Mesenchymal stem cell (in vitro differentiated cells and primary cell): ENCODE results near the gene ADCK1.

ENCODE experiments used
- DNase-seq: peaks from one replicate; pipeline ENCODE4 v3.0.0-alpha.2; 2013
- H2AFZ ChIP-seq: one replicate; pipeline ENCODE4 v1.6.1; 2013; ENCODE audit warnings: low read depth, mild to moderate bottlenecking, control low read depth, inconsistent platforms, low read length, moderate library complexity
- H2AK5ac ChIP-seq: 2 replicates; pipeline ENCODE4 v1.6.1; 2013; ENCODE audit warnings: low read length, moderate library complexity, mild to moderate bottlenecking, inconsistent platforms; ENCODE audit not compliant: severe bottlenecking
- H2BK120ac ChIP-seq: one replicate; pipeline ENCODE4 v1.6.1; 2013; ENCODE audit warnings: low read depth, mild to moderate bottlenecking, inconsistent platforms, low read length, moderate library complexity
- H2BK12ac ChIP-seq, 2 experiments: one replicate each; pipeline ENCODE4 v1.6.1; 2013; ENCODE audit warnings: inconsistent platforms in 2 of 2, low read length in 2 of 2, mild to moderate bottlenecking in 2 of 2, moderate library complexity in 2 of 2, control low read depth in 1 of 2
- H2BK15ac ChIP-seq: one replicate; pipeline ENCODE4 v1.6.1; 2013; ENCODE audit warnings: mild to moderate bottlenecking, low read depth, inconsistent platforms; ENCODE audit not compliant: poor library complexity, severe bottlenecking
- H2BK5ac ChIP-seq: 2 replicates; pipeline ENCODE4 v1.6.1; 2013; ENCODE audit warnings: low read depth, mild to moderate bottlenecking, low read length, control low read depth, inconsistent platforms; ENCODE audit not compliant: poor library complexity, severe bottlenecking
- H3K14ac ChIP-seq, 2 experiments: one replicate each; pipeline ENCODE4 v1.6.1; 2013; ENCODE audit warnings: inconsistent platforms in 2 of 2, low read length in 2 of 2, control low read depth in 1 of 2, mild to moderate bottlenecking in 1 of 2, moderate library complexity in 1 of 2
- H3K18ac ChIP-seq, 2 experiments: one replicate each; pipeline ENCODE4 v1.6.1; 2013; ENCODE audit warnings: inconsistent platforms in 2 of 2, low read length in 2 of 2, control low read depth in 1 of 2, low read depth in 1 of 2, mild to moderate bottlenecking in 1 of 2
- H3K23ac ChIP-seq, 2 experiments: one replicate each; pipeline ENCODE4 v1.6.1; 2013; ENCODE audit warnings: inconsistent platforms in 2 of 2, low read length in 2 of 2, mild to moderate bottlenecking in 2 of 2, moderate library complexity in 2 of 2, control low read depth in 1 of 2
- H3K27ac ChIP-seq: 2 replicates; pipeline ENCODE4 v1.5.1; 2013; ENCODE audit warnings: mild to moderate bottlenecking, moderate library complexity, low read length, control low read depth, inconsistent platforms; ENCODE audit not compliant: poor library complexity, severe bottlenecking
- H3K27me3 ChIP-seq, 2 experiments: 2 replicates each; pipeline versions ENCODE4 v1.6.1 to v1.7.0; 2013; ENCODE audit warnings: low read length in 2 of 2, mild to moderate bottlenecking in 2 of 2, moderate library complexity in 2 of 2, control low read depth in 1 of 2, inconsistent platforms in 1 of 2; ENCODE audit not compliant: control insufficient read depth in 1 of 2, insufficient read depth in 1 of 2
- H3K36me3 ChIP-seq, 2 experiments: 2 replicates each; pipeline versions ENCODE4 v1.6.1 to v1.7.0; 2013; ENCODE audit warnings: low read length in 2 of 2, control low read depth in 1 of 2, inconsistent platforms in 1 of 2, low read depth in 1 of 2, mild to moderate bottlenecking in 1 of 2; ENCODE audit not compliant: insufficient read depth in 2 of 2, control insufficient read depth in 1 of 2
- H3K4ac ChIP-seq, 2 experiments: one replicate each; pipeline ENCODE4 v1.6.1; 2013; ENCODE audit warnings: inconsistent platforms in 2 of 2, low read length in 2 of 2, mild to moderate bottlenecking in 2 of 2, moderate library complexity in 2 of 2, control low read depth in 1 of 2, low read depth in 1 of 2
- H3K4me1 ChIP-seq: 2 replicates; pipeline ENCODE4 v1.6.1; 2013; ENCODE audit warnings: low read depth, low read length, control low read depth; ENCODE audit not compliant: control insufficient read depth, insufficient read depth
- H3K4me2 ChIP-seq: 2 replicates; pipeline ENCODE4 v1.6.1; 2013; ENCODE audit warnings: low read length, mild to moderate bottlenecking, inconsistent platforms; ENCODE audit not compliant: poor library complexity, severe bottlenecking
- H3K4me3 ChIP-seq, 2 experiments: 2 replicates each; pipeline versions ENCODE4 v1.5.1 to v1.7.0; 2013; ENCODE audit warnings: low read length in 2 of 2, mild to moderate bottlenecking in 2 of 2, control low read depth in 1 of 2, low read depth in 1 of 2; ENCODE audit not compliant: insufficient read depth in 1 of 2
- H3K79me1 ChIP-seq: replicated peaks from 2 replicates; pipeline ENCODE4 v1.6.1; 2013; ENCODE audit warnings: mild to moderate bottlenecking, control low read depth, low read length, inconsistent platforms; ENCODE audit not compliant: poor library complexity, severe bottlenecking
- H3K9ac ChIP-seq: 2 replicates; pipeline ENCODE4 v1.7.0; 2013; ENCODE audit warnings: mild to moderate bottlenecking, low read length, moderate library complexity
- H3K9me3 ChIP-seq: 2 replicates; pipeline ENCODE4 v1.7.0; 2013; ENCODE audit warnings: mild to moderate bottlenecking, low read length; ENCODE audit not compliant: control insufficient read depth
- H4K8ac ChIP-seq: one replicate; pipeline ENCODE4 v1.6.1; 2013; ENCODE audit warnings: inconsistent platforms, mild to moderate bottlenecking, low read length, moderate library complexity
- H4K91ac ChIP-seq: one replicate; pipeline ENCODE4 v1.6.1; 2013; ENCODE audit warnings: mild to moderate bottlenecking, low read length, inconsistent platforms
- WGBS: methylation state at CpG from one replicate; pipeline ENCODE4 v1.1.7; 2013; ENCODE audit warnings: mixed read lengths; 5-methylcytosine and 5-hydroxymethylcytosine counted together

ADCK1 gene

DNA sequence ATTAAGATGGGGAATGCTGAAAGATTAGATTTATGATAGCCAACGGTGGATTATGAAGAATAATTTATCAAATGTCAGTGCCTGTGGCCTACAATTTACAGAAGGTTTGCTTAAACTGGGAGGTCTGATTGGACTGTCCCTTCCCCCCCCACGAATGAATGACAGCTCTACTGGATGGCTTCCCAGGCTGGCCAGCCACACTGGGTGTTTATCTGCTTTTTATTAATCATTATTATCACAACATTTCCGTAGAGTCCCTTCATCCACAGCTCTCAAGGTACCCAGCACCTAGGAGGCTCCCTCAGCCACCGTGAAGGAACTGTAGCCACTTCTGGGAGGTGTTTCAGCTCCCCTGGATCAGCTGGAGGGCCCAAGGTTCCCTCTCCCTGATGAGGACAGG is 78.9 kb downstream of the ADCK1 start:
- H3K23ac ChIP-seq = no peak overlapping the region
- no peak overlapping the region for H2BK120ac ChIP-seq
- no peak overlapping the region for H2BK15ac ChIP-seq
- no peak overlapping the region for H4K8ac ChIP-seq
- WGBS = 79% methylated on average over 4 of the region's 4 CpGs
- no peak overlapping the region for H2BK5ac ChIP-seq
- peaks cover 3% of the 10 kb centered on the region for H3K4me1 ChIP-seq
- no peaks in the 10 kb centered on the region for H3K79me1 ChIP-seq
- H3K27ac ChIP-seq = no peak overlapping the region
- no peak overlapping the region for H2AK5ac ChIP-seq
- H2AFZ ChIP-seq = no peak overlapping the region
- H3K4me2 ChIP-seq = no peak overlapping the region
- no peak overlapping the region for H3K9ac ChIP-seq
- no peak overlapping the region for H3K14ac ChIP-seq
- no peaks in the 10 kb centered on the region for H3K36me3 ChIP-seq
- H3K9me3 ChIP-seq = no peaks in the 10 kb centered on the region
- no peaks in the 10 kb centered on the region for H3K27me3 ChIP-seq
- H3K4ac ChIP-seq = no peak overlapping the region
- H4K91ac ChIP-seq = no peak overlapping the region
- DNase-seq = no peak
- H3K18ac ChIP-seq = no peak overlapping the region
- H2BK12ac ChIP-seq = no peak overlapping the region
- H3K4me3 ChIP-seq = no peak overlapping the region

DNA sequence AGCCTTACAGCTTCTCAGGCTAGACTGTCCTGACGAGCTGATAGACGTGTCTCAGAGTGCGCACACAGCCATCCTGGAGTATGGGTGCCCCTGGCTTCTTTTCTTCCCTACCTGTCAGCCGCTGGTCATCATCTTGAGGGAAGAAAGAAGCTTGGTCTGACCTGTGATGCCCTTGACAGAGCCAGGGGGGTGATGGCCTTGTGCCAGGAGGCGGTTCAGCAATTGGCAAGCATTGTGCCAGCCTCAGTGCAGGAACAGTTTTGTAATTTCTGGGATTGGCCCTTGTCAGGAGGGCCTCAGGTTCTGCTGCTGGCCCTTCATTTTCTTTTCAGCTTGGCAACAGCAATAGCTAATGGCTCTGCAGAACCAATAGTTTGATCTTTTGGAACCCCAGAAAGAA is 80.1 kb downstream of the ADCK1 start:
- Histone ChIP-seq H2AK5ac (no peak overlapping the region), H2BK15ac (no peak overlapping the region)
- 92% methylated on average over 5 of the region's 5 CpGs for WGBS

DNA sequence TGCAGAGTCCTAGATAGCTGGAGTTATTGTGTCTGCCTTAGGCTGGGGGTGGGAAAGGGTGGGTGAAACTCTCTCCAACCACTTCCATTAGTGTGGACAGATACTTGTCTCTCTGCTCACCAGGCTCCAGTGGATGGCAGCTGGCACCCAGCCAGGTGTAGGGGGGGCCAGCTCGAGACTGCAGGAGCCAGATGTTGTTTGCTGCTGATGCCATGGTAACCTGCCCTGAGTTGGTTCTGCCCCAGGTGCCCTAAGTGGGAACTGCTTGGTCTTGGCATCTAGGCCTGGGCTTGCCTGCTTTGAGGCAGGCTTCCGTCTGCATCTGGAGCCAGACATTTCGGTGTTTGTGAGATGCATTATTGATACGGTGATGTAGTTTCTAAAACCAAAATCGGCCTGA is 82.2 kb downstream of the ADCK1 start:
- Histone ChIP-seq H3K4me3 (no peak overlapping the region), H2AK5ac (no peak overlapping the region), H3K27ac (no peak overlapping the region), H2BK15ac (no peak overlapping the region), H3K4ac (peak overlapping the region in 1 of 2 experiments; percentile 33), H2BK120ac (no peak overlapping the region), H2AFZ (no peak overlapping the region), H3K9me3 (no peaks in the 10 kb centered on the region), H3K18ac (peak overlapping the region in 1 of 2 experiments; percentile 13), H3K9ac (peak overlapping the region; percentile 67), H3K27me3 (no peaks in the 10 kb centered on the region), H2BK12ac (no peak overlapping the region), H3K23ac (no peak overlapping the region), H3K4me2 (no peak overlapping the region), H4K91ac (peak overlapping the region; percentile 10), H2BK5ac (no peak overlapping the region), H3K79me1 (no peaks in the 10 kb centered on the region), H3K14ac (no peak overlapping the region), H3K4me1 (peaks cover 3% of the 10 kb centered on the region), H3K36me3 (peaks cover under 1 to 3% of the 10 kb centered on the region in 2 experiments), H4K8ac (no peak overlapping the region)
- WGBS = 85% methylated on average over 5 of the region's 5 CpGs
- DNase-seq = peak; percentile 36

More for the DNA sequence above, 80.1 kb downstream of the ADCK1 start:
- no peak overlapping the region for H3K18ac ChIP-seq
- H4K91ac ChIP-seq = no peak overlapping the region
- H2AFZ ChIP-seq = no peak overlapping the region
- DNase-seq = no peak
- H2BK120ac ChIP-seq = no peak overlapping the region
- no peak overlapping the region for H3K4me3 ChIP-seq
- no peak overlapping the region for H3K14ac ChIP-seq
- no peak overlapping the region for H2BK5ac ChIP-seq
- H3K9ac ChIP-seq = no peak overlapping the region
- no peak overlapping the region for H3K4ac ChIP-seq
- H4K8ac ChIP-seq = no peak overlapping the region
- no peaks in the 10 kb centered on the region for H3K27me3 ChIP-seq
- H3K9me3 ChIP-seq = no peaks in the 10 kb centered on the region
- no peak overlapping the region for H2BK12ac ChIP-seq
- H3K4me1 ChIP-seq = peaks cover 3% of the 10 kb centered on the region
- H3K27ac ChIP-seq = no peak overlapping the region
- no peak overlapping the region for H3K4me2 ChIP-seq
- no peaks in the 10 kb centered on the region for H3K36me3 ChIP-seq
- H3K23ac ChIP-seq = no peak overlapping the region
- H3K79me1 ChIP-seq = no peaks in the 10 kb centered on the region

DNA sequence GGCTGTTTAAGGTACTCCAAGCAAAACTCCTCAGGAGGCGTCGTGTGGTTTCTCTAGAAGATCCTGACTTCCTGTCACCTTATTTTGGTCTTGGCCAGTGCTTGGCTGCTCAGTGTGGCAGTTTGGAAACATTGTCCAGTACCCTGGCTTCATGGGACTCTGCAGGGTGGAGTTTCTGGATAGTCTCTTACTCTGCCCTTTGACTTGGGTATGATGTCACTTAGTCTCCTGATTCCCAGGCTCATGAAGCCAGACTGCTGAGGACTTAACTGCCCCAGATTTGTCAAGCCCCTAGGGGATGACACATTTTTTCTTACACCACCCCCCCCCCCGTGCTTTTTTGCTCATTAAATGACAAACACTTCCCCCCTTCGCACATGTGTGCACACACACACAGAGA is 82.7 kb downstream of the ADCK1 start:
- H4K91ac ChIP-seq = no peak overlapping the region
- 19% methylated on average over 4 of the region's 4 CpGs for WGBS

More for the DNA sequence above, 82.7 kb downstream of the ADCK1 start:
- Histone ChIP-seq H3K23ac (no peak overlapping the region), H2BK12ac (no peak overlapping the region), H2AFZ (no peak overlapping the region), H3K18ac (no peak overlapping the region), H2BK120ac (no peak overlapping the region), H3K9me3 (no peaks in the 10 kb centered on the region), H3K79me1 (no peaks in the 10 kb centered on the region), H3K27me3 (no peaks in the 10 kb centered on the region), H3K4me2 (no peak overlapping the region), H4K8ac (no peak overlapping the region), H3K4me1 (peaks cover 3% of the 10 kb centered on the region), H2BK15ac (no peak overlapping the region), H3K9ac (peak overlapping the region; percentile 67), H3K36me3 (peaks cover 2 to 5% of the 10 kb centered on the region in 2 experiments), H3K14ac (no peak overlapping the region), H3K4me3 (no peak overlapping the region), H2BK5ac (no peak overlapping the region), H3K27ac (no peak overlapping the region), H2AK5ac (no peak overlapping the region), H3K4ac (no peak overlapping the region)
- peak; percentile 92 for DNase-seq
